AG10803 (cell line): Measurements from ENCODE around the gene ABL1.

Source experiments
- DNase-seq: peaks from one replicate; pipeline ENCODE4 v3.0.0; 2010; ENCODE audit warnings: low read depth
- H3K4me3 ChIP-seq: 2 replicates; pipeline ENCODE4 v1.5.1; 2011; ENCODE audit warnings: mild to moderate bottlenecking, low read length, control low read depth
- TF ChIP-seq, protein P1 (sequence below): conservative IDR thresholded peaks from 2 replicates; pipeline ENCODE4 v1.5.1; 2011; ENCODE audit warnings: mild to moderate bottlenecking, low read length, control low read depth, inconsistent platforms

ABL1 gene

DNA sequence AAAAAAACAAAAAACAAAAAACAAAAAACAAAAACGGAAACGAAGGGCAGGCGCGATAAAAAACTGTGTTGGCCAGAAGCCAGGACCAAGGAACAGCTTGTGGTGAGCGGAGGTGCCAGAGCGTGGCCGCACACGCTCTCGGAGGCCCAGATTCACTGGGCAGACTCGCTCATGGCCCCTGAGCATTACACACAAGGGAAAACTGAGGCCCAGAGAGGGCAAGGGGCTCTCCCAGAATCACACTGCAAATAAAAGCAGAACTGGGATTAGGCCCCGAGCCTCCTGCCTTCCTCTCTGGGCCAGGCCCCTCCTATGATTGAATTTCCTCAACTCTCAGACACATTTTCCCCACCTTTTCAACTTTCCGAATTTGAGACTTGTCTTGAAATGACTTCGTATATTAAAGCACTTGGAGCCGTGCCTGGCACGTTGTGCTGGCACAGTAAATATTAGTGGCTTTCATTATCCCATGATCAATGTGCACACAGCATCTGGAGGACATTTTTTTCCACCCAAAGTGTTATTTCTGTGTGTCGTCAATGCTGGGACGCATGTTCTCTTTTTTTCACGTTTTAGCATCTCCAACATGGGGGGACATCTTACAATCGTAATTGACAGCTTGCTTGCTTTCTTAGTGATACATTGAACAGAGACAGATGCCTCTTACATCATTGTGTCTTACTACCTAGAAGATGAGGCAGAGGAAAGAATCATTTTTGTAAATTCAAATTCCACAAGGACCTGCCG, 96.6 kb downstream of the ABL1 start:
- no peak overlapping the region for H3K4me3 ChIP-seq
- DNase-seq: no peak
- TF ChIP-seq, protein P1, sequence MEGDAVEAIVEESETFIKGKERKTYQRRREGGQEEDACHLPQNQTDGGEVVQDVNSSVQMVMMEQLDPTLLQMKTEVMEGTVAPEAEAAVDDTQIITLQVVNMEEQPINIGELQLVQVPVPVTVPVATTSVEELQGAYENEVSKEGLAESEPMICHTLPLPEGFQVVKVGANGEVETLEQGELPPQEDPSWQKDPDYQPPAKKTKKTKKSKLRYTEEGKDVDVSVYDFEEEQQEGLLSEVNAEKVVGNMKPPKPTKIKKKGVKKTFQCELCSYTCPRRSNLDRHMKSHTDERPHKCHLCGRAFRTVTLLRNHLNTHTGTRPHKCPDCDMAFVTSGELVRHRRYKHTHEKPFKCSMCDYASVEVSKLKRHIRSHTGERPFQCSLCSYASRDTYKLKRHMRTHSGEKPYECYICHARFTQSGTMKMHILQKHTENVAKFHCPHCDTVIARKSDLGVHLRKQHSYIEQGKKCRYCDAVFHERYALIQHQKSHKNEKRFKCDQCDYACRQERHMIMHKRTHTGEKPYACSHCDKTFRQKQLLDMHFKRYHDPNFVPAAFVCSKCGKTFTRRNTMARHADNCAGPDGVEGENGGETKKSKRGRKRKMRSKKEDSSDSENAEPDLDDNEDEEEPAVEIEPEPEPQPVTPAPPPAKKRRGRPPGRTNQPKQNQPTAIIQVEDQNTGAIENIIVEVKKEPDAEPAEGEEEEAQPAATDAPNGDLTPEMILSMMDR: no peak

DNA sequence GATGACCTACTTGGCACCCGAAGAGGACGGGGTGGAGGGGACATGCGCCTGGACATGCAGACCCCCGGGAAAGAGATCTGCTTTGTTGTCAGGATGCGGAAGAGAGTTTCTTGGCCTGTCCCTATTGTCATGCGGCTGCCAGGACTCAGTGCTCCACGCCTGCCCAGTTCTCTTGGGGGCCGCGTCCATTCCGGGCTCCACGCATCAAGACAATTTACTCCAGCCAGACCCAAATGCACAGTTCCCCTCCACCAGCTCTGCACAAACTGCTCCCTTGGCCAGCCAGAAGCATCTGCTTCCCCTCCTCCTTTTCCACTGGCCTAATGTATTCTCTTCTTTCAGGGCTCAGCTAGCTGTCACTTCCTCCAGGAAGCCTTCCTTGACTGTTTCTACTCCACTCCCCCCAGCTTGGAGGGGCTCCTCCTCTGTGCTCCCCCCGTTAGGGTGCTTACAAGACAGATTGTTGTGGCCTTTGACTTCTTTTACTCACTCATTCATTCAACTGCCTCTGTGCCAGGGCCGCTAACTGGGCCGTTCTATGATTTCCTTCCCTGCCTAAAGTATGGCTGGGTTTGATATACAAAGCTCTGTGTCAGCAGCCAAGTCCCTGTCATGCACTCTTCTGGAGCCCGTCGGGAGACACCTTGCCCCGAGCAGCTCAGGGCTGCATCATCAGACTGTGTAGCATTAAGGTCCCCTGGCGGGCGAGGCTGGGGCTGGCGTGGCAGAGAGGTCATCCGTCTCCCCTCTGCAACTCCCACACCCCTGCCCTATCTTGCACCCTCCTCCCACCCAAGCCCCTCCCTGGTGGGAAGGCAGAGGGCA, 97.4 kb downstream of the ABL1 start:
- TF ChIP-seq, protein P1: no peak
- DNase-seq: no peak
- H3K4me3 ChIP-seq: no peak overlapping the region

DNA sequence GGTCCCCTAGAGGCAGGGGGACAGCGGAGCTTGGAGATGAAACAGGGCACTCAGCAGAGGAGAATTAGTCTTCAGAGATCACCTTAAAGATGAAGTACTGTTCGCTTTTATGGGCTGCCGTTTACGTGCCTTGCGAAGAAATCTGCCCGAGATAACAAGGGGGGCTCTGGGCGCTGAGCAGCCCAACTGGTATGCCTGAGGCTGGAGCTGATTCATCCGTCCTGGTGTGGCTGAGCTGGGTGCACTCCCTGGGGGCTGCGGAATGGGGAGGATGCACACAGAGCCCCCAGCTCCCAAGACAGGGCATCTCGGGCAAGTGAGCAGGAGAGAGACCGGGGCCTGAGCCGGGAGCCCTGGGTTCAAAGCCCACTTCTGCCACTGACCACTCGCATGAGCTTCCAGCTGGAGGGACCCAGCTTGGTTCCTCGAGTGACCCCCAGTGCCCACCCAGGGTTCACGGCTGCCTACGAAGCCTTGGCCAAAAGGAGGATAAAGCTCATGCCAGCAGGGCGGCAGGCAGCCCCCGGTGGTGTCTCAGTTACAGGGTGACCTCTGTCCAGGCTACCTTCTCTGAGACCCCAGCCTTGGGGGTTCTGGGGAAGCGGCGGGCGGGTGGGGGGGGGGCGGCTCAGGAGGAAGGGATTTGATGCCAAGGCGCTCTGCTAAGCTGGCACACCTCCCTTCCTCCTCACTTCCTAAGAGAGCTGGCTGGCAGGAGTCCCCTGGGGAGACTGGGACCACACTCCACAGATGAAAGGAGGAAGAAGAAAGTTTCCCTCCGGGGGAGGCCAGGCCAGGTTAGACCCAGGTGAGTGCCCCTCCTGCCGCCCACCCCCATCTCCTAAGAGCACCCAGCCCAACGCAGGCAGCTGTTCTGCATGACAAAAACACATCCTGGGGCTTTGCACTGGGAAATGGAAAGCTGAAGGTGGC, 98.3 kb downstream of the ABL1 start:
- H3K4me3 ChIP-seq: no peak overlapping the region
- TF ChIP-seq, protein P1: no peak
- DNase-seq: peak; percentile 65

DNA sequence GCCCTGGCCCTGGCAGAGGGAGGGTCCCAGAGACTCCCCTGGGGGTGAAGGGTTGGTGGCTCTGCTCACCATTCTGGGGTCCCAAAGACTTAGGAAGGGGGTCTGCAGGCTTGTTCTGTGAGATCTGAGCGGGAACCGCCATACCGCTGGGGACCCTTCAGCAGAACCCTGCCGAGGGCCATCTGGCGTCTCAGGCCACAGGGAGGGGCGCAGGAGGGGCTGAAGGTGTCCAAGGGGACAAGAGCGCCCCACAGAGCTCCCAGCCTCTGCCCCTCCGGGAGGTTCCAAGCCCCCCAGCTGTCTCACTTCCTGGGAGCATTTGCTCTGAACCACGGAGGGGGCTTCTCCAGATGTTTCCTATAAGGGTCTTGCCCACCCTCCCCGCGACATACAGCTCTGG, 99.2 kb downstream of the ABL1 start:
- TF ChIP-seq, protein P1: no peak
- H3K4me3 ChIP-seq: no peak overlapping the region
- no peak for DNase-seq

DNA sequence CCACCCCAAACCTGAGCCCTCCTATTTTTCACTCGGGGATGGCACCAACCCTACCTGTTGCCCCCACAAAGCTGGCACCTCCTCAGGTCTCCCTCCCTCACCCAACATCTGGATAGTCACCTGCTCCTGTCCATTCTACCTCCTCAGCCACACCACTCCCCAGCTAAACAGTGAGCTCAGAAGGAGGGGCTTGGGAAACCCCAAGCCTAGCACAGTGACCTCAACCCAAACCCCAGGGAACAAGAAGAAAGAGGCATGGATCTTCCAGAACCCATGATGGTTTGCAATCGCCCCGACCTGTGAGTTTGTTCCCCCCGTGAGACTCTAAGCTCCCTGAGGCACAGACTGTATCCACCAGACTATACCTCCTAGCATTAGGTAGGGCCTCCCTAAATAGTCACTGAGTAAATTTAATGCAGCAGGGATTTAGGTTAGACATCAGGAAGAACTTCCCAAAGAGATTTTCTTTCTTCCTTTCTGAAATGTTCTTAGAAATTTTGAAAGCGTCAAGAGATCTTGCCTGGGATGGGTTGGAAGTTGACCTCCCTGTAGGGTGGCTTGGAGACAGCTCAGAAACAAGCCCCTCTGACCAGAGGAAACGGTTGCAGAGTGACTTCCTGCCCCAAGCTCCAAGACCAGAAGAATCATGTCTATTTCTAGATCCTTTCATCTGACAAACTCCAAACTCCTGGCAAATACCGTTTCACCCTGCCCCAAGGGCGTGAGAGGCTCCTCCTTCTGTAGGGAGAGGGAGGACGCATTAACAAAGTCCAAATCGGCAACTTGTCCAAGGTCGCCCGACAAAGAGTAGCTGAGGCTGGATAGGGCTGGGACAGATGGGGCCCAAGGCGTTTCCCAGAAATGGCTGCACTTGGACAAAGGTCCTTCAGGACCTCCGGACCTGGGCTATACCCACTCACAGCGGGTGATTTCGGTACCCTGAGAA, 99.9 kb downstream of the ABL1 start:
- TF ChIP-seq, protein P1: no peak
- DNase-seq: no peak
- no peak overlapping the region for H3K4me3 ChIP-seq

DNA sequence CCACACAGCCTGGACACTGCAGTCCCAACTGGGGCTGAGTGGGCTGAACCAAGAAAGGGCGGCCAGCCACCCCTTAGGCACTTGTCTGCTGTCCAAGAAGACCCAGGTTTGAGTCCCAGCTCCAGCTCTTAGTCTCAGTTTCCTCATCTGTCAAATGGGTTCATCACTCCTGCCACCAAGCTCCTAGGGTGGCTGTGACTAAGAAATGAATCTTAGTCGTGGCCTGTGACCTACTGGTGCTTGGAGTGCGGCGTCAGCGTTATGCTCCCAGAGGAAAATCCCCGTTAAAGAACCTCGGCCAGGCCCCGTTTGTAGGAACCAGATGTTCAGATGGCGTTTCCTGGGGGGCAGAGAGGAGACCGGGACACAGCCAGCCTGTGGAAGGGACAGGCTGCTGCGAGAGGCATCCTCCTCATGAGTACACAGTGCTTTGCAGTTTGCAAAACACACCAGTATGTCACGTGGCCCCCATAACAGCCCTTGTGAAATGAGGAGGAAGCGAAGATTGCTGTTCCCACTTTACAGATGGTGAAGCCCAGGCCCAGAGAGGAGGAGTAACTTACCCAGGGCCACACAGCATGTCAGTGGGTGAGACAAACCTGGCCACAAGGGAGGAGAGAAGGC, 100.7 kb downstream of the ABL1 start:
- no peak overlapping the region for H3K4me3 ChIP-seq
- no peak for DNase-seq
- TF ChIP-seq, protein P1: no peak
